Skeletal muscle tissue (tissue), 4 donors: ENCODE data around the gene IL18BP. TPM values are rescaled to one million over a fixed set of nuclear protein-coding genes. Genes with fewer than 3 reads are reported as not detected.
A peak's percentile ranks its signal among the peaks of the same experiment; 100 is the strongest.

Source experiments
- H3K27ac ChIP-seq: one replicate; pipeline ENCODE4 v1.7.0; 2013; ENCODE audit warnings: mild to moderate bottlenecking, low read depth, low read length, inconsistent platforms
- H3K27me3 ChIP-seq, 3 donors: one replicate each; pipeline ENCODE4 v1.7.0; 2013; ENCODE audit warnings: low read length in 3 of 3; ENCODE audit not compliant: control insufficient read depth in 3 of 3, insufficient read depth in 3 of 3
- H3K36me3 ChIP-seq, 3 donors: one replicate each; pipeline ENCODE4 v1.7.0; 2013; ENCODE audit warnings: low read length in 3 of 3; ENCODE audit not compliant: control insufficient read depth in 3 of 3, insufficient read depth in 3 of 3
- H3K4me1 ChIP-seq, 3 donors: one replicate each; pipeline ENCODE4 v1.7.0; 2013; ENCODE audit warnings: low read length in 3 of 3, mild to moderate bottlenecking in 3 of 3; ENCODE audit not compliant: control insufficient read depth in 3 of 3, insufficient read depth in 3 of 3
- H3K4me3 ChIP-seq, 3 donors: one replicate each; pipeline ENCODE4 v1.7.0; 2013; ENCODE audit warnings: low read length in 3 of 3
- H3K9ac ChIP-seq, 3 donors: one replicate each; pipeline ENCODE4 v1.7.0; 2013; ENCODE audit warnings: low read length in 3 of 3, mild to moderate bottlenecking in 3 of 3, moderate library complexity in 2 of 3, low read depth in 1 of 3
- H3K9me3 ChIP-seq, 3 donors: one replicate each; pipeline ENCODE4 v1.7.0; 2013; ENCODE audit warnings: low read length in 3 of 3; ENCODE audit not compliant: control insufficient read depth in 3 of 3
- total RNA-seq: library from RNA; depleted of rRNA; stranded (reverse); fragments of >200 nt; gene quantifications from one replicate; pipeline ENCODE4 v1.2.3, GENCODE V29; 2014
- donor health status: Osteomylitis.

Gene IL18BP
- total RNA-seq, 1 donor from 2014 or later, result 3.1 TPM

DNA sequence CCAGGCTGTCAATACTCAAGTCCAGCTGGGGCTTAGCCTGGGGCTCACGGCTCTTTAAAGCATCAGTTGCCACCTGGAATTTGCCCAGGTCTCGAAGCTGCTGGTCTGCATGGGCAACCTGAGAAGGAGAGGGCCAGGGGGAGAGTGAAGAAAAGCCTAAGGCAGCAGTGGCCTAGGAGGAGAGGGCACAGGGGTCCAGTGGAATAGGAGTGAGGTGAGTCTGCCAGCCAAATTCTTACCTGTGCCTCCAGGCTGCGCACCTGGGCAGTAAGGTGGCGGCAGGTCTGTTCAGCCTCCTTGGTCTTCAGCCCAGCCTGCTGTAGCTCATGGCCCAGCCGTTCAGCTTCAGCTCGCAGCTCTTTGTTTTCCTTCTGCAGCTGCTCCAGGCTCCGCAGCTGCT, 10.0 kb downstream of the IL18BP start:
- H3K36me3 ChIP-seq, result peaks cover 97 to 99% (median 97%) of the 10 kb centered on the region in 3 donors
- H3K27ac ChIP-seq, result no peak overlapping the region
- no peaks in the 10 kb centered on the region for H3K9me3 ChIP-seq
- H3K4me1 ChIP-seq, result peaks cover 41 to 50% (median 44%) of the 10 kb centered on the region in 3 donors
- no peaks in the 10 kb centered on the region for H3K27me3 ChIP-seq
- no peak overlapping the region for H3K9ac ChIP-seq
- H3K4me3 ChIP-seq, result no peak overlapping the region

DNA sequence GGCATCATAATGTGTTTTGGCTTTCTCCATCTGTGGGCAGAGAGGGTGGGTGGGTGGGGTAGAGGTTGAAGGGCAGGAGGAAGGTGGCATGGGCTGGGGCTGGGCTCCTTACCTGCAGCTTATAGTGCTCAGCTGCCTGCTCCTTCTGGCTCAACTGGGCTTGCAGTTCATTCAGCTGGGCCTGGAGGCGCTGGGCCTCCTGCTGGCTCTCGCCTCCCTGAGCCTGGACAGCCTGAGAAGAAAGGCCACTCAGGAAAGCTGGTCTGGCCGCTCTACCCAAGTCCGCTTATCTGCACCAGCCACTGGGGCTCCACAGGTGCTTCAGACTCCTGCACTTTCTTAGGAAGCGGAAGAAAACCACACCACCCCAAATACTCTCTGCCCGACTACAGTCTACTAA, 10.4 kb downstream of the IL18BP start:
- Histone ChIP-seq H3K9ac (no peak overlapping the region), H3K36me3 (peaks cover 97 to 99% (median 97%) of the 10 kb centered on the region in 3 donors), H3K4me3 (no peak overlapping the region), H3K27ac (no peak overlapping the region), H3K9me3 (no peaks in the 10 kb centered on the region), H3K4me1 (peaks cover 45 to 55% (median 48%) of the 10 kb centered on the region in 3 donors), H3K27me3 (no peaks in the 10 kb centered on the region)

DNA sequence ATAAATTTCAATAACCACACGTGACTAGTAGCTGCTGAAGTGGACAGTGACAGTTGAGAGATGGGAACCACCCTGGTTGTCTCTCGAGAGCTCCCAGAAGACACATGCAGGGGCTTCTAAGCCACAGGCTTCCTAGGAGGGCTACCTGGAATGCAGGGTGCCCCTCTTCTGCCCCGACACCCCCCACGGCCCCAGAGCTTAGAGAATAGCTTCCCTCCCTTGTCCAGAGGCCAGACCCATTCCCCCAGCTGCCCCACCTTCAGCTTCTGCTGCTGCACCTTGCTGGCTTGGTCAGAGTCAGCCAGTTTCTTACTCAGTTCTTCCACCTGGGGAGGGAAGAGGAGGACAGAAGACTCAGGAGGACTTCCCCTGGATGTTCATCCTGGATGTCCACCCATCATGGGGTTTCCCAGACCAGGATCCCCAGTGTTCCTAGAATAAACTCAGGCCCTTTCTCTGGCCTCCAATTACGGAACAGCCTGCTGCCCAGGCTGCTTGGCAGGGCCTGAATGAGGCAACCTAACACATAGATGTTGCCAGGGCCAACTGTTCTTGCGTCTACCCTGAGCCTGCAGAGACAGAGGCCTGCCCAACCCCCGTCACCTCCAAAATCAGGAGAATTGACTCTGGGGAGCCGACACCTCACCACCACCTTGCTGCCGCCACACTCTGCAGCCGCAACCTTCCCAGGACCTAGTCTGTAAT, 12.0 kb downstream of the IL18BP start:
- Histone ChIP-seq H3K4me3 (no peak overlapping the region), H3K36me3 (peaks cover 97 to 99% (median 97%) of the 10 kb centered on the region in 3 donors), H3K27me3 (no peaks in the 10 kb centered on the region), H3K27ac (no peak overlapping the region), H3K9me3 (no peaks in the 10 kb centered on the region), H3K4me1 (peaks cover 50 to 61% (median 54%) of the 10 kb centered on the region in 3 donors), H3K9ac (peak overlapping the region in 1 of 3 donors; percentile 27)

DNA sequence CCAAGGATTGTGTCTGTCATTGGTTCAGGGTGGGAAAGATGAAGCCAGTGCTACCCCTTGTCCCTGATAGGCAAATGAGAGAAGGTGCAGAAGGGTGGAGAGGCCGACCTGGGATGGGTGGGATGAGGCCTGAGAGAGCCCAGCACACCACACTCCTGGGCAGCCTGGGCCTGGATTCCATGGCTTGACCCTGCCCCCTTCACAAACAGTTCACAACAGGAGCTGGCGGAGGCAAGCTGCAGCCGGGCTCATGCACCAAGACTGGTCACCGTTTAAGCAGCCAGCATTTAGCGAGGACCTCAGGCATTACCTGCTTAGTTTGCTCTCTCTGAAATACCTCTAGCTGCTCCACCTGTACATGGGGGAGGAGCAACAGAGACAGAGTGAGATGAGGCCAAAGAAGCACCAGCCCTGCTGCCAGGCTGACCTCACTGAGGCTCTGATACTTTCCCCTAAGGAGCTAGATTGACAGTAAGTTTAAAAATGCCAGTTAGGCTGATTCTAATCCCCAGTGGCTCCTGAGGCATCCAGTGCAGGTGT, 13.5 kb downstream of the IL18BP start:
- H3K4me1 ChIP-seq, result peaks cover 49 to 58% (median 53%) of the 10 kb centered on the region in 3 donors
- no peak overlapping the region for H3K27ac ChIP-seq

DNA sequence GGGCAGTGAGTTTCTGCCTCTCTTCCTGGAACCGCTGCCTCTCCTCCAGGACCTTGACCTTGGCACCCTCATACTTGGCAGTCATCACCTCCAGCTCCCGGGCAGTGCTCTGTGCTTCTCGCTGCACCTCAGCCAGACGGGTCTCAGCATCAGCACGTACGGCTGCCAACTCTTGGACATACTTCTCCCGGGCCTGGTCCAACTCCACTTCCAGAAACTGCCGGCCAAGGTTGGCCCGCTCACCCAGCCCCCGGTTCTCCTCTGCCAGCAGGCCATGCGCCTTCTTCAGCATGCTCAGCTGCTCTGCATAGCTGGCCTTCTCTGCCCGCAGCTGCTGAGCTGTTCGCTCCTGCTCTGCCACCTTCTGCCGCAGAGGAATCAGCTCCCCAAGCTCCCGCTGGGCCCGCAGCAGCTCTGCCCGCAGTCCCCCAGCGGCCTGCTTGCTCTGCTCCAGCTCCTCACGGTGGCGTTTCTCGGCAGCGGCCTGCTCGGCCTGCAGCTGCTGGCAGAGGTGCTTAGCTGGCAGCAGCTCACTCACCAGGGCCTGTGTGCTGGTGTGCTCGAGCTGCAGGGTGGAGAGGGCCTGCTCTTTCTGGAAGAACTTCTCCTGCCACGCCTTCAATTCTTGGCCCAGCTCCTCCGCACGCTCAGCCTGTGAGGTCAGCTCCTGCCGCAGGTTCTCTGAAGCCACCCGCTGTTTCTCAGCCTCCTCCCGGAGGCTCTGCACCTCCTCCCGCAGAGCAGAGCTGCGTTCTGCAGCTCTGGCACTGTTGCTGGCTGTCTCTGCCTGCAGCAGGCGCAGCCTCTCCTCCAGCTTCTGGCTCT, 14.4 kb downstream of the IL18BP start:
- H3K36me3 ChIP-seq, result peaks cover 97 to 99% (median 98%) of the 10 kb centered on the region in 3 donors
- peaks cover 49 to 58% (median 53%) of the 10 kb centered on the region in 3 donors for H3K4me1 ChIP-seq
- no peaks in the 10 kb centered on the region for H3K27me3 ChIP-seq
- peak overlapping the region; percentile 46 for H3K27ac ChIP-seq
- peak overlapping the region in 2 of 3 donors; percentile 23 to 77 for H3K9ac ChIP-seq
- H3K9me3 ChIP-seq, result no peaks in the 10 kb centered on the region
- H3K4me3 ChIP-seq, result peak overlapping the region; percentile 45 to 53 (median 49)

More for the DNA sequence above, 13.5 kb downstream of the IL18BP start:
- H3K9me3 ChIP-seq, result no peaks in the 10 kb centered on the region
- no peaks in the 10 kb centered on the region for H3K27me3 ChIP-seq
- H3K36me3 ChIP-seq, result peaks cover 97 to 99% (median 97%) of the 10 kb centered on the region in 3 donors
- peak overlapping the region in 2 of 3 donors; percentile 35 to 77 for H3K9ac ChIP-seq
- H3K4me3 ChIP-seq, result no peak overlapping the region

DNA sequence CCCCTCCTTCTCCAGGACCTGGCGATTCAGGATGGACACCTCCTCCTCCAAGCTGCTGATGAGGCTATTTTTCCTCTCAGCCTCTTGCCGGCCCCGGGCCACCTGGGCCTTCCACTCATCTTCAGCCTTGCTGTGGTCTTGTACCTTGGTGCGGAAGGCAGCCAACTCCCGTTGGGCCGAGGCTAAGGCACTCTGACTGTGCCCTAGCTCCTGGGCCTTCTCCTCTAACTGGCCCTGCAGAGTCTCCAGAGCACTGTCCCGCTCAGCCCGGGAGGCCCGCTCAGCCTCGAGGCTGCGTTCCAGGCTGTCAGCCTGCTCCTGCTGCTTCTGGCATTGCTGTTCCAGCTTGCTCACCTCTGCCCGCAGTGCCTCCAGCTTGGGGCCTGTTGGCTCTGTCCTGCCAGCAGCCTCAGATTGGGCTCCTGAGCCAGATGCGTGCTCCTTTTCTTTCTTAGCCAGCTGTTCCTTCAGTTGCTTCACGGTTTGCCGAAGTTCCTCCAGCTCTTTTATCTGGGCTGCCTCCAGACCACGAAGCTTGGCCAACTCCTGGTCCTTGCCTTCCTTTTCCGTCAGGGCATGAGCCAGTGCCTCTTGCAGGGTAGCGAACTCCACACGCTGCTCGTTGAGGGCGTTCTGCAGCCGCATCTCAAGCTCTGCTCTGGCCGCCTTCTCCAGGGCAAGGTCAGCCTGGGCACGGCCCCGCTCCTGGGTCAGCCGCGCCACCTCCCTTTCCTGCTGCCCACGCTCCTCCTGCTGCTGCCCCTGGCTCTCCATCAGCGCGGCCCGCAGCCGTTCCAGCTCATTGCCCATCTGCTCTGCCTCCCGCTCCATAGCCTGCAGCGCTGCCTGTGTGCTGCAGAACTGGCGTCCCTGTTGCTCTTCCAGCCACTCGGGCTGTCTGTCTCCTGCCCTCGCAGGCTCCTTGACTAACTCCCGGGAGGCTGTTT, 15.3 kb downstream of the IL18BP start:
- no peaks in the 10 kb centered on the region for H3K27me3 ChIP-seq
- peak overlapping the region; percentile 46 for H3K27ac ChIP-seq
- peak overlapping the region in 2 of 3 donors; percentile 27 to 77 for H3K9ac ChIP-seq
- H3K9me3 ChIP-seq, result no peaks in the 10 kb centered on the region
- peaks cover 98 to 99% (median 99%) of the 10 kb centered on the region in 3 donors for H3K36me3 ChIP-seq
- H3K4me1 ChIP-seq, result peaks cover 49 to 58% (median 53%) of the 10 kb centered on the region in 3 donors
- H3K4me3 ChIP-seq, result peak overlapping the region; percentile 45 to 53 (median 49)

DNA sequence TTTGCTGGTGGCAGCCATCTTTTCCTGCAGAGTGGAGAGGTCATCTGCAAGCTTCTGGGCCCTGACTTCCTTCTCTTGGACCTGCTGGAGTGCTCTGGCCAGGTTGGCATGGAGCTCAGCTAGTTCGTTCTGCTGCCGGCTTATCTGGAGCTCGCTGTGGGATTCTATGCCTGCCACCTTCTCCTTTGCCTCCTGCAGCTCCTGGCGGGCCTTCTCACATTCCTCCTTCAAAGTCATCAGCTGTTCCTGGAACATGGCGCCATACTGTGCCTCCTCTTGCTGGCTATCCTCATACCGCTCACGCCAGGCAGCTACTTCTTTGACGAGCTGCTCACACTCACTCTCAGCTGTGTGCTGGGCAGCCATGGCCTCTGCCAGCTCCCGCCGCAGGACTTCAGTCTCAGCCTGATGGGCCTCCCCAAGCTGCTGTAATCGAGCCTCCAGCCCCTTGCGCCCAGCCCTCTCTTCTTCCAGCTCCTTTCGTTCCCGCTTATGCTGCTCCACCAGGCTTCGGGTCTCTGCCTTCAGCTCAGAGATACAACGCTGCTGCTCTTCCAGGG, 16.1 kb downstream of the IL18BP start:
- no peak overlapping the region for H3K27ac ChIP-seq
- peaks cover 49 to 58% (median 53%) of the 10 kb centered on the region in 3 donors for H3K4me1 ChIP-seq

DNA sequence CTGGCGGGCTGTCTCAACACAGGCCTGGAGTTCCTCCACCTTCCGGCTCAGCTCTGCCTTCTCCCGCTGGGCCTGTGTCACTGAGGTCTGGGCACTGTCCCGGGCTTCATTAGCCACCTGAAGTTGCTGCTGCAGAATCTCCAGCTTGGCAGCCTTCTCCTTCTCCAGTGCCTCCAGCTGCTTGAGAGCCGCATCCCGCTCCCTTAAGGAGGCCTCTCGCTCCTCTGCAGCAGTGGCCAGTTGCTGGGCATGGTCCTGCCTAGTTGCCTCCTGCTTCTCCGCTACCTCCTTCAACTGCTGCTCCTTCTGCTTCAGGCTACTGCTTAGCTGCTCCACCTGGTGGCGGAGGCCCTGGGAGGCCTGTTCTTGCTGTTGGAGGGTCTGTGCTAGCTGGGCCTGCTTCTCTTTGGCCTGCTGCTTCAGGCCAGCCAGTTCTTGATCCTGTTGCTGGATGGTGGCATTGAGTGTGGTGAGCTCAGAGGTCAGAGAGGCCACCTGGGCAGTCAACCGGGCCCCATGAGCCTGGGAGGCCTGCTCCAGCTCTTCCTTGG, 16.9 kb downstream of the IL18BP start:
- no peaks in the 10 kb centered on the region for H3K27me3 ChIP-seq
- peaks cover 98% of the 10 kb centered on the region in 3 donors for H3K36me3 ChIP-seq
- H3K4me3 ChIP-seq, result no peak overlapping the region
- no peak overlapping the region for H3K27ac ChIP-seq
- no peaks in the 10 kb centered on the region for H3K9me3 ChIP-seq
- peak overlapping the region in 1 of 3 donors; percentile 77 for H3K9ac ChIP-seq
- H3K4me1 ChIP-seq, result peaks cover 49 to 53% (median 52%) of the 10 kb centered on the region in 3 donors

More for the DNA sequence above, 16.1 kb downstream of the IL18BP start:
- Histone ChIP-seq H3K4me3 (peak overlapping the region in 1 of 3 donors; percentile 6), H3K9ac (peak overlapping the region in 1 of 3 donors; percentile 77), H3K27me3 (no peaks in the 10 kb centered on the region), H3K36me3 (peaks cover 99 to 100% (median 99%) of the 10 kb centered on the region in 3 donors), H3K9me3 (no peaks in the 10 kb centered on the region)
